ENCODE data around the gene B3GLCT. TPM values are rescaled to one million over a fixed set of nuclear protein-coding genes. Genes with fewer than 3 reads are reported as not detected.

B3GLCT gene
- total and polyA plus RNA-seq, 2 donors (not counting 3 experiments of a cell fraction or from before 2014, with no cell fraction given): 5.2 to 14.6 TPM

DNA sequence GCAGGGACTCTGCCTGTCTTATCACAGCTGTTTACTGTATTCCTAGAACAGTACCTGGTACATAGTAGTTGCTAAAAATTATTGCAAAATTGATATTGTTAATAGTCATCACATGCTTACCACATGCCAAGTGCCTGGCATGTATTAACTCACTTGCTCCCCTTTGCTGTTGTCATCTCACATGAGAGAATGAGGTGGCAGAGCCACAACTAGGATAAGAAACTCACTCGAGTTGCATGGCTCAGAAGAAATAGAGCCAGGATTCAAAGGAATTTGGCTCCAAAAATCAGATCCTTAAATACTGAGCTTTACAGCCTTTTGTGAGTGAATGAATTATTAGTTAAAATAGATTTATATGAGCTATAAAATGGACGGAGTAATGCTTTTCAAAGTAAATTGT lies 42.6 kb downstream of the B3GLCT start:
- no peak for TF ChIP-seq MYC (IDR thresholded peaks at IDR 0.05; ENCODE audit: low read depth, low read length)
- TF ChIP-seq, protein P1, sequence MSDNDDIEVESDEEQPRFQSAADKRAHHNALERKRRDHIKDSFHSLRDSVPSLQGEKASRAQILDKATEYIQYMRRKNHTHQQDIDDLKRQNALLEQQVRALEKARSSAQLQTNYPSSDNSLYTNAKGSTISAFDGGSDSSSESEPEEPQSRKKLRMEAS (IDR thresholded peaks at IDR 0.05; ENCODE audit: insufficient read depth, insufficient read length): no peak
- no peak for TF ChIP-seq EZH2 (IDR thresholded peaks at IDR 0.05; ENCODE audit: borderline replicate concordance, low read depth, low read length, severe bottlenecking)
- TF ChIP-seq JUN (IDR thresholded peaks at IDR 0.05; ENCODE audit: borderline replicate concordance, insufficient read depth, insufficient read length, low read depth): no peak
- TF ChIP-seq POLR2A (IDR thresholded peaks at IDR 0.05; ENCODE audit: low read depth, low read length): no peak
- TF ChIP-seq FOS (IDR thresholded peaks at IDR 0.05; ENCODE audit: borderline replicate concordance, insufficient read depth, low read length): no peak
- Histone ChIP-seq H2AFZ (ENCODE audit: low read depth, low read length) (no peak overlapping the region), H4K20me1 (replicated peaks; ENCODE audit: control insufficient read depth, extremely low read depth, insufficient read depth, low read length) (no peaks in the 10 kb centered on the region), H3K4me1 (ENCODE audit: control insufficient read depth, extremely low read depth, insufficient read depth, low read length) (no peaks in the 10 kb centered on the region), H3K27me3 (ENCODE audit: control insufficient read depth in 2 of 2, insufficient read depth in 2 of 2, low read length in 2 of 2) (no peaks in the 10 kb centered on the region), H3K4me3 (replicated peaks in 1 of 3; ENCODE audit: insufficient read depth in 1 of 3, low read depth in 1 of 3, low read length in 3 of 3) (no peak overlapping the region), H3K27ac (ENCODE audit: insufficient read depth, low read depth, low read length) (no peak overlapping the region), H3K36me3 (ENCODE audit: control insufficient read depth in 2 of 2, extremely low read depth in 1 of 2, insufficient read depth in 2 of 2, low read length in 2 of 2) (no peaks in the 10 kb centered on the region), H3K4me2 (ENCODE audit: insufficient read depth, low read length) (no peak overlapping the region), H3K9ac (replicated peaks; ENCODE audit: extremely low read depth, insufficient read depth, low read length) (no peak overlapping the region), H3K9me3 (replicated peaks; ENCODE audit: control insufficient read depth, insufficient read depth, low read length) (no peaks in the 10 kb centered on the region), H3K9me1 (replicated peaks; ENCODE audit: control insufficient read depth, extremely low read depth, insufficient read depth, low read length) (no peaks in the 10 kb centered on the region), H3K79me2 (ENCODE audit: control insufficient read depth, insufficient read depth, low read length) (no peaks in the 10 kb centered on the region)
- ChIA-PET POLR2A (no interaction called here), CTCF (interaction anchor here (0.5 to 14.1 kb wide), 5 partner anchors 10 to 457 kb away, joined by 3 to 244 read pairs (median 4); no protein-coding TSS in a partner anchor)
- intact Hi-C loops (cut with micrococcal nuclease) (no loop called here), dilution Hi-C loops (cut with MboI; ENCODE audit: extremely low pct_ligation_motif_present, low sequenced_read_pairs) (loop anchor here (25.0 kb wide), 1 partner anchor 170 kb away; no protein-coding TSS in a partner anchor)
- FAIRE-seq (no peak), DNase-seq (ENCODE audit: low read depth, low spot score) (no peak)
- no TSS peak for BruUV-seq (replicated peaks)

DNA sequence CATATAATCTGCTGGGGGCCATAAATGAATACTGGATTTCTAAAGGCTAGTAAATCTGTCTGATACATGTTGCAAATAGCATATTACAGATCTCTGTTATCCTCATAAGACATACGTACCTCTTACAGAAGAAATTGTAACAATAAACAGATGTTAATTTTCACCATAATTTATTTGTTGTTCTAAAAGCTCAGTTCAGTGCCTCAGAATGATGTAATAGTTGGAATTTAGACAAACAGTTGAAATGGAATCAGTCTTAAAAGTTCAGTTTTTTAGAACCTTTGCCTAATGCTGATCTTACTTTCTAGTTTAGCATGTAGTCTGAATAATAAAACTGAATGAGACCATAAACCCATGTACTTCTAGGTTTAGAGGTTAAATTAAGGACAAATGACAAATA lies 43.1 kb downstream of the B3GLCT start:
- Histone ChIP-seq H3K79me2 (ENCODE audit: control insufficient read depth, insufficient read depth, low read length) (no peaks in the 10 kb centered on the region), H3K27me3 (ENCODE audit: control insufficient read depth in 2 of 2, insufficient read depth in 2 of 2, low read length in 2 of 2) (no peaks in the 10 kb centered on the region), H3K27ac (ENCODE audit: insufficient read depth, low read depth, low read length) (no peak overlapping the region), H3K9me3 (replicated peaks; ENCODE audit: control insufficient read depth, insufficient read depth, low read length) (no peaks in the 10 kb centered on the region), H3K9ac (replicated peaks; ENCODE audit: extremely low read depth, insufficient read depth, low read length) (no peak overlapping the region), H3K9me1 (replicated peaks; ENCODE audit: control insufficient read depth, extremely low read depth, insufficient read depth, low read length) (no peaks in the 10 kb centered on the region), H2AFZ (ENCODE audit: low read depth, low read length) (no peak overlapping the region), H3K4me1 (ENCODE audit: control insufficient read depth, extremely low read depth, insufficient read depth, low read length) (no peaks in the 10 kb centered on the region), H3K36me3 (ENCODE audit: control insufficient read depth in 2 of 2, extremely low read depth in 1 of 2, insufficient read depth in 2 of 2, low read length in 2 of 2) (no peaks in the 10 kb centered on the region), H4K20me1 (replicated peaks; ENCODE audit: control insufficient read depth, extremely low read depth, insufficient read depth, low read length) (no peaks in the 10 kb centered on the region), H3K4me2 (ENCODE audit: insufficient read depth, low read length) (no peak overlapping the region), H3K4me3 (replicated peaks in 1 of 3; ENCODE audit: insufficient read depth in 1 of 3, low read depth in 1 of 3, low read length in 3 of 3) (no peak overlapping the region)
- no TSS peak for BruUV-seq (replicated peaks)
- CTCF ChIA-PET: interaction anchor here (1.4 to 14.1 kb wide), 3 partner anchors 12 to 457 kb away, joined by 4 to 244 read pairs (median 5); no protein-coding TSS in a partner anchor
- intact Hi-C loops (cut with micrococcal nuclease): no loop called here
- TF ChIP-seq POLR2A (IDR thresholded peaks at IDR 0.05; ENCODE audit: low read depth, low read length) (no peak), POLR2AphosphoS5 (IDR thresholded peaks at IDR 0.05; ENCODE audit: insufficient read depth, low read depth, low read length) (no peak), GATA2 (IDR thresholded peaks at IDR 0.05; ENCODE audit: insufficient read depth, insufficient read length, low read depth, low read length) (no peak), EZH2 (IDR thresholded peaks at IDR 0.05; ENCODE audit: borderline replicate concordance, low read depth, low read length, severe bottlenecking) (no peak), FOS (IDR thresholded peaks at IDR 0.05; ENCODE audit: borderline replicate concordance, insufficient read depth, low read length) (no peak), MYC (IDR thresholded peaks at IDR 0.05; ENCODE audit: low read depth, low read length) (no peak), JUN (IDR thresholded peaks at IDR 0.05; ENCODE audit: borderline replicate concordance, insufficient read depth, insufficient read length, low read depth) (no peak)
- TF ChIP-seq, protein P1 (IDR thresholded peaks at IDR 0.05; ENCODE audit: insufficient read depth, insufficient read length): no peak
- TF ChIP-seq, protein P2, sequence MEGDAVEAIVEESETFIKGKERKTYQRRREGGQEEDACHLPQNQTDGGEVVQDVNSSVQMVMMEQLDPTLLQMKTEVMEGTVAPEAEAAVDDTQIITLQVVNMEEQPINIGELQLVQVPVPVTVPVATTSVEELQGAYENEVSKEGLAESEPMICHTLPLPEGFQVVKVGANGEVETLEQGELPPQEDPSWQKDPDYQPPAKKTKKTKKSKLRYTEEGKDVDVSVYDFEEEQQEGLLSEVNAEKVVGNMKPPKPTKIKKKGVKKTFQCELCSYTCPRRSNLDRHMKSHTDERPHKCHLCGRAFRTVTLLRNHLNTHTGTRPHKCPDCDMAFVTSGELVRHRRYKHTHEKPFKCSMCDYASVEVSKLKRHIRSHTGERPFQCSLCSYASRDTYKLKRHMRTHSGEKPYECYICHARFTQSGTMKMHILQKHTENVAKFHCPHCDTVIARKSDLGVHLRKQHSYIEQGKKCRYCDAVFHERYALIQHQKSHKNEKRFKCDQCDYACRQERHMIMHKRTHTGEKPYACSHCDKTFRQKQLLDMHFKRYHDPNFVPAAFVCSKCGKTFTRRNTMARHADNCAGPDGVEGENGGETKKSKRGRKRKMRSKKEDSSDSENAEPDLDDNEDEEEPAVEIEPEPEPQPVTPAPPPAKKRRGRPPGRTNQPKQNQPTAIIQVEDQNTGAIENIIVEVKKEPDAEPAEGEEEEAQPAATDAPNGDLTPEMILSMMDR (IDR thresholded peaks at IDR 0.05; ENCODE audit: extremely low read depth in 1 of 2, insufficient read depth in 1 of 2, low read depth in 1 of 2, low read length in 2 of 2): no peak
- POLR2A ChIA-PET: no interaction called here
- FAIRE-seq (no peak), DNase-seq (ENCODE audit: low read depth, low spot score) (no peak)
- dilution Hi-C loops (cut with MboI; ENCODE audit: extremely low pct_ligation_motif_present, low sequenced_read_pairs): loop anchor here (25.0 kb wide), 1 partner anchor 169 kb away; no protein-coding TSS in a partner anchor

All from endothelial cell of umbilical vein (primary cell).